Activated CD8-positive, alpha-beta memory T cell treated with anti-CD3 and anti-CD28 coated beads, Interleukin-2, amount 10 ng/mL, durations not matched to agents 7 days and 5 days (primary cell): ENCODE data around the gene FDPS. TPM values are rescaled to one million over a fixed set of nuclear protein-coding genes. Genes with fewer than 3 reads are reported as not detected.
"Not testable (repeated sequence)": the region's sequence is repeated elsewhere in the genome, so short reads cannot be mapped to it uniquely, and the experiment has no call there.

Experiments used
- ATAC-seq: fragments of 150-1000 bp; cut with Tn5 transposase; one replicate; pipeline ENCODE4 v1.10.0; 2021; ENCODE audit warnings: moderate library complexity
- CTCF ChIA-PET: fragments of 350-600 bp; sonication (Branson Sonifier 250); formaldehyde crosslinking; loops from one replicate; lab custom pipeline; 2021; ENCODE audit warnings: antibody characterized with exemption; lab: Charles Lee
- DNase-seq: peaks from one replicate; pipeline ENCODE4 v3.0.0-alpha.2; 2020
- H3K27ac Mint-ChIP-seq: one replicate; pipeline ENCODE4 v1.8.0; 2021; ENCODE audit warnings: mild to moderate bottlenecking, mixed read lengths
- H3K27me3 Mint-ChIP-seq: one replicate; pipeline ENCODE4 v1.8.0; 2021; ENCODE audit warnings: mixed read lengths
- H3K36me3 Mint-ChIP-seq: one replicate; pipeline ENCODE4 v1.8.0; 2021; ENCODE audit warnings: mild to moderate bottlenecking, mixed read lengths
- H3K4me1 Mint-ChIP-seq: one replicate; pipeline ENCODE4 v1.8.0; 2021; ENCODE audit warnings: mixed read lengths
- H3K4me3 Mint-ChIP-seq: one replicate; pipeline ENCODE4 v1.8.0; 2021; ENCODE audit warnings: mild to moderate bottlenecking, moderate library complexity, mixed read lengths
- H3K9me3 Mint-ChIP-seq: one replicate; pipeline ENCODE4 v1.8.0; 2022; ENCODE audit warnings: low read depth, mixed read lengths
- total RNA-seq, 2 experiments: library from RNA; stranded (reverse); gene quantifications; one replicate each; pipeline ENCODE4 v1.2.3, GENCODE V29; 2021

The FDPS gene
- total RNA-seq, 2 experiments from 2014 or later, result 329 to 406 TPM

DNA sequence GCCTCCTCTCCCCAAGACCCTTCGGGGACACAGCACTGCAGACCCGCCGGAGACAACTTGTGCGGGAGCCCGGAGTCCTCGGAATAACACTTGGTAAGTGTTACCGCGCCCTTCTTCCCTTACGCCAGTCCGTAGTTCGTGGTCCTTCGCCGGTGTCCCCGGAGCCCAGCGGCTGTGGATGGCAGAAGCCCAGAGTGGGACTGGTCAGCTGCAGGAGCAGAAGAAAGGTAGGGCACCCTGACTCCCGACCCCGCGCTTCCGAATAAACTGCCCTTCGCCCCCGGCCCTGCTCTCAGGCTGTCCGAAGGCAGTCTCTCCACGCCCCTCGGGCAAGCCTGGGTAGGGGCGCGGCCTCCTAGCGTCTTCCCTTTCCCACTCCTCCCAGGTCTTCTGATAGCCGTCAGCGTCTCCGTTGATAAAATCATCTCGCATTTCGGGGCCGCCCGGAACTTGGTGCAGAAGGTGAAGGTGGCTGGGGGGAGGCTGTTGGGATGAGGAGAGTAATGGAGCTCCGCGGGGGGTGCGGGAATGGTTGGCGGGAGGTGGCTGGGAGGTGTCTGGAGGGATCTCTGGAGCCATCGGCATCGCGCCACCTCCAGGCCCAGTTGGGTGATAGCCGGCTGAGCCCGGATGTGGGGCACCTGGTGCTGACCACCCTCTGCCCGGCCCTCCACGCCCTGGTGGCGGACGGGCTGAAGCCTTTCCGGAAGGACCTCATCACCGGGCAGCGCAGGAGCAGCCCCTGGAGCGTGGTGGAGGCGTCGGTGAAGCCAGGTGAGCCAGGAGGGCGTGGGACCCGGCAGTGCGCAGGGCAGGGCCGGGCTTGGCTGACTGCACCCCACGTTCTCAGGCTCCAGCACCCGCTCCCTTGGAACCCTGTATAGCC, 16.3 kb downstream of the FDPS start:
- H3K27me3 Mint-ChIP-seq, result no peaks in the 10 kb centered on the region
- H3K4me3 Mint-ChIP-seq, result peak overlapping the region; percentile 85
- H3K9me3 Mint-ChIP-seq, result no peaks in the 10 kb centered on the region
- peak overlapping the region; percentile 78 for H3K27ac Mint-ChIP-seq
- H3K4me1 Mint-ChIP-seq, result peaks cover 40% of the 10 kb centered on the region
- peaks cover 7% of the 10 kb centered on the region for H3K36me3 Mint-ChIP-seq
- DNase-seq (peak; percentile 50), ATAC-seq (no peak)
- CTCF ChIA-PET, result interaction anchor here (1.2 to 9.0 kb wide), 9 partner anchors 15 to 118 kb away, joined by 4 to 160 read pairs (median 24); partner anchors contain the start of genes CLK2 and FDPS

GRCh38 chr1:155325603-155325893, 16.9 kb downstream of the FDPS start:
- DNase-seq (no peak), ATAC-seq (no peak)
- Mint-ChIP-seq H3K4me3 (peak overlapping the region; percentile 39), H3K27ac (peak overlapping the region; percentile 50), H3K9me3 (no peaks in the 10 kb centered on the region), H3K27me3 (no peaks in the 10 kb centered on the region), H3K4me1 (peaks cover 39% of the 10 kb centered on the region), H3K36me3 (peaks cover 8% of the 10 kb centered on the region)
- CTCF ChIA-PET, result interaction anchor here (4.4 to 7.1 kb wide), 2 partner anchors 47 to 74 kb away, joined by 26 to 160 read pairs; no protein-coding TSS in a partner anchor

DNA sequence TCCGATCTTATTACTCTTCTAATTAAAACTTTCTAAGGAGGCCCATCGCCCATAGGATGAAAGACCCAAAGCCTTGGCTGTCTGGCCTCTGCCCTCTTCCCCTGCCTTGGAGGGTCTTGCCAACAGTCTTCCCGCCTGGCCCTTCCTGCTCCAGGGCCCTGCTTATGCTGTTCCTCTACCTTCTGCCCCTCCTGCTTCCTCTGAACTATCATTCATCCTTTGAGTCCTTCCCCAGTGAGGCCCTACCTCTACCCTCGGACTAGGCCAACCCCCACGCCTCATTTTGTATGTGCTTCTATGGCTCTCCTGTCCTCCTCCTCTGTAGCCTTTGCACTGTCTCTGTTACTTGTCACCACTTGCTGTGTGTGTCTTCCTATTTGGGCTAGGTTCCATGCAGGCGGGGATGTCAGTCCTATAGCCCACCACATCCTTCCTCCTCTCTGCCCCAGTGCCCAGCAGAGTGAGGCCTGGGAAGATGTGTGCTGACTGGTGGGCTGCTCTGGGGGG, 17.4 kb downstream of the FDPS start:
- no peak for ATAC-seq
- H3K4me3 Mint-ChIP-seq, result peak overlapping the region; percentile 39
- DNase-seq, result no peak
- CTCF ChIA-PET, result interaction anchor here (7.1 kb wide), 1 partner anchor 75 kb away, joined by 160 read pairs; no protein-coding TSS in a partner anchor
- peak overlapping the region; percentile 50 for H3K27ac Mint-ChIP-seq
- H3K9me3 Mint-ChIP-seq, result no peaks in the 10 kb centered on the region
- no peaks in the 10 kb centered on the region for H3K27me3 Mint-ChIP-seq
- H3K4me1 Mint-ChIP-seq, result peaks cover 36% of the 10 kb centered on the region
- peaks cover 11% of the 10 kb centered on the region for H3K36me3 Mint-ChIP-seq

DNA sequence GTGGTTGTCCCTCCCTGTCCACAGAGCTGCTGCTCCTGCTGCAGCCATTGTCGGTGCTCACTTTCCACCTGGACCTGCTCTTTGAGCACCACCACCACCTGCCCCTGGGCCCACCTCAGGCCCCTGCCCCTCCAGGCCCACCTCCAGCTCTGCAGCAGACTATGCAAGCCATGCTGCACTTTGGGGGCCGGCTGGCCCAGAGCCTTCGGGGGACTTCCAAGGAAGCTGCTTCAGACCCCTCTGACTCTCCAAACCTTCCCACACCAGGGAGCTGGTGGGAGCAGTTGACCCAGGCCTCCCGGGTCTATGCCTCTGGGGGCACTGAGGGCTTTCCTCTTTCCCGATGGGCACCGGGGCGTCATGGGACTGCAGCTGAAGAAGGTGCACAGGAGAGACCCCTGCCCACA, 18.0 kb downstream of the FDPS start:
- no peak for ATAC-seq
- Mint-ChIP-seq H3K27ac (no peak overlapping the region), H3K27me3 (no peaks in the 10 kb centered on the region), H3K4me1 (peaks cover 32% of the 10 kb centered on the region), H3K4me3 (no peak overlapping the region), H3K9me3 (no peaks in the 10 kb centered on the region), H3K36me3 (peaks cover 15% of the 10 kb centered on the region)
- CTCF ChIA-PET, result no interaction called here
- DNase-seq, result no peak

DNA sequence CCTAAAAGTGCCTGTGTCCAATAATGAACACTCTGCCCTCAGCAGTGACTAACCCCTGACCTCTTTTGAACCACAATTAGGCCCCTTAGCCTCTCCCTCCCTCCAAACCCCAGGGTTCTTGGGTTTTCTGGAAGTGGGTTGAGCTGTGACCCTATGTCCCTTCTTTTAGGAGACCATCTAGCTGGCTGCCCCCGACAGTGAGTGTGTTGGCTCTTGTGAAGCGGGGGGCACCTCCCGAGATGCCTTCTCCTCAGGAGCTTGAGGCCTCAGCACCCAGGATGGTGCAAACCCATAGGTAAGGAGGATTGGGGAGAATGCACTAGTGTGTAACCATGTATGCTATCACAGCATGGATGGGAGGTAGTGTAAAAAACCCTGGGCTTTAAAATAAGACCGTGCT, 19.3 kb downstream of the FDPS start:
- Mint-ChIP-seq H3K27ac (peak overlapping the region; percentile 18), H3K4me1 (peaks cover 22% of the 10 kb centered on the region), H3K27me3 (no peaks in the 10 kb centered on the region), H3K9me3 (no peaks in the 10 kb centered on the region), H3K36me3 (peaks cover 15% of the 10 kb centered on the region), H3K4me3 (no peak overlapping the region)
- DNase-seq (no peak), ATAC-seq (no peak)
- CTCF ChIA-PET, result interaction anchor here (0.7 to 2.3 kb wide), 2 partner anchors 11 to 77 kb away, joined by 3 to 7 read pairs; no protein-coding TSS in a partner anchor

- DNase-seq, H3K9me3 Mint-ChIP-seq, ATAC-seq, H3K27me3 Mint-ChIP-seq, H3K4me3 Mint-ChIP-seq, H3K27ac Mint-ChIP-seq: not testable (repeated sequence)
- Mint-ChIP-seq H3K4me1 (peaks cover 22% of the 10 kb centered on the region), H3K36me3 (peaks cover 20% of the 10 kb centered on the region)
- CTCF ChIA-PET, result interaction anchor here (0.6 to 2.3 kb wide), 2 partner anchors 78 to 208 kb away, joined by 3 to 7 read pairs; no protein-coding TSS in a partner anchor
Measured at GRCh38 chr1:155328856-155329255, 20.2 kb downstream of the FDPS start.

DNA sequence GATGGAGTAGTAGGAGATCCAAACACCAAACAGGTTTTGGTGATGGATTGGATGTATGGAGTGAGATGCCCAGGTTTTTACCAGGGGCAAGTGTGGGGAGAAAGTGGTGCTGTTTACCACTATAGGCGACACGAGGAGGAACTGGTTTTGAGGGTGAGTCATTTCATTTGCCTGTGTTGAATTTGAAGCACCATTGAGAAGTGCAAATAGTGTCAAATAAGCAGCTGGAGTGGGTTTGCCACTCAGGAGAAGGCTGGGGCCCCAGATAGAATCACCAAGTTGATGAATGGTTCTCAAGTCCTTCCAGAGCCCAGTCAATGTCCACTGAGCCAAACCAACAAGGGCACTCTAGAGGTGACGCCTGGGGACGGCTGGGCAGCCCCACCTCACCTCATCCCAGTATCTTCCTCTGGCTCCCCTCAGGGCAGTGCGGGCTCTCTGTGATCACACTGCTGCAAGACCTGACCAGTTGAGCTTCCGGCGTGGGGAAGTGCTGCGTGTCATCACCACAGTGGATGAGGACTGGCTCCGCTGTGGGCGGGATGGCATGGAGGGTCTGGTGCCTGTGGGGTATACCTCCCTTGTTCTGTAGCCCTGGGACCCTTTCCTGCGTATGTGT, 21.4 kb downstream of the FDPS start:
- DNase-seq (no peak), ATAC-seq (no peak)
- H3K27me3 Mint-ChIP-seq, result no peaks in the 10 kb centered on the region
- H3K9me3 Mint-ChIP-seq, result no peaks in the 10 kb centered on the region
- H3K27ac Mint-ChIP-seq, result peak overlapping the region; percentile 43
- peaks cover 23% of the 10 kb centered on the region for H3K36me3 Mint-ChIP-seq
- CTCF ChIA-PET, result no interaction called here
- no peak overlapping the region for H3K4me3 Mint-ChIP-seq
- peaks cover 21% of the 10 kb centered on the region for H3K4me1 Mint-ChIP-seq

- Mint-ChIP-seq H3K27me3 (no peaks in the 10 kb centered on the region), H3K9me3 (no peaks in the 10 kb centered on the region), H3K4me1 (peaks cover 7% of the 10 kb centered on the region), H3K36me3 (peaks cover 50% of the 10 kb centered on the region), H3K4me3 (no peak overlapping the region), H3K27ac (no peak overlapping the region)
- ATAC-seq (no peak), DNase-seq (no peak)
- CTCF ChIA-PET, result no interaction called here
Measured at GRCh38 chr1:155334962-155335361, 26.3 kb downstream of the FDPS start.

- no peak for DNase-seq
- no peaks in the 10 kb centered on the region for H3K9me3 Mint-ChIP-seq
- H3K4me3 Mint-ChIP-seq, result no peak overlapping the region
- ATAC-seq, result no peak
- H3K27me3 Mint-ChIP-seq, result no peaks in the 10 kb centered on the region
- no peaks in the 10 kb centered on the region for H3K4me1 Mint-ChIP-seq
- H3K36me3 Mint-ChIP-seq, result peaks cover 56% of the 10 kb centered on the region
- CTCF ChIA-PET, result interaction anchor here (0.5 to 1.6 kb wide), 3 partner anchors 16 to 89 kb away, joined by 3 to 7 read pairs (median 5); no protein-coding TSS in a partner anchor
- no peak overlapping the region for H3K27ac Mint-ChIP-seq
Measured at GRCh38 chr1:155339515-155340097, 30.9 kb downstream of the FDPS start.

- no peak for ATAC-seq
- no peak overlapping the region for H3K4me3 Mint-ChIP-seq
- no peak for DNase-seq
- no peaks in the 10 kb centered on the region for H3K4me1 Mint-ChIP-seq
- H3K9me3 Mint-ChIP-seq, result no peaks in the 10 kb centered on the region
- CTCF ChIA-PET, result interaction anchor here (0.7 to 2.0 kb wide), 5 partner anchors 18 to 854 kb away, joined by 3 to 9 read pairs (median 4); no protein-coding TSS in a partner anchor
- peaks cover 54% of the 10 kb centered on the region for H3K36me3 Mint-ChIP-seq
- no peaks in the 10 kb centered on the region for H3K27me3 Mint-ChIP-seq
- H3K27ac Mint-ChIP-seq, result no peak overlapping the region
Measured at GRCh38 chr1:155342842-155343241, 34.2 kb downstream of the FDPS start.

GRCh38 chr1:155352631-155353030, 44.0 kb downstream of the FDPS start:
- Mint-ChIP-seq H3K36me3 (peaks cover 52% of the 10 kb centered on the region), H3K27me3 (no peaks in the 10 kb centered on the region), H3K4me1 (no peaks in the 10 kb centered on the region), H3K27ac (peak overlapping the region; percentile 15), H3K4me3 (no peak overlapping the region), H3K9me3 (no peaks in the 10 kb centered on the region)
- DNase-seq (no peak), ATAC-seq (no peak)
- CTCF ChIA-PET, result interaction anchor here (0.6 to 1.4 kb wide), 2 partner anchors 21 to 102 kb away, joined by 4 read pairs; no protein-coding TSS in a partner anchor

DNA sequence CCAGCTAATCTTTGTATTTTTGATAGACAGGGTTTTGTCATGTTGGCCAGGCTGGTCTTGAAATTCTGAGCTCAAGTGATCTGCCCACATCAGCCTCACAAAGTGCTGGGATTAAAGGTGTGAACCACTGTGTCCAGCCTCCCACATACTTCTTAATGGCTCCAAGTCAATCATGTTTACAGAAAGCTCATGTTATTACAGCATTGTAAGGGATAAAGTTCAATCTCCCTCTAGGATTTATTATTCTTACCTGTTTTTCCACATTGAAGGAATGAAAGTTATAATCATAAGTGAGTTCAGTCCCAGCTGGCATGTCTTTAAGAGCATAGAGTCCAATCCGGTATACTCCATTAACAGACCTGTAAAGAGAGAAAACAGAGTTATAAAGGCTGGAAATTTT, 51.4 kb downstream of the FDPS start:
- no peaks in the 10 kb centered on the region for H3K4me1 Mint-ChIP-seq
- no peak overlapping the region for H3K4me3 Mint-ChIP-seq
- ATAC-seq (no peak), DNase-seq (no peak)
- H3K27ac Mint-ChIP-seq, result no peak overlapping the region
- CTCF ChIA-PET, result interaction anchor here (1.7 kb wide), 1 partner anchor 36 kb away, joined by 4 read pairs; no protein-coding TSS in a partner anchor
- H3K9me3 Mint-ChIP-seq, result no peaks in the 10 kb centered on the region
- H3K36me3 Mint-ChIP-seq, result peaks cover 32% of the 10 kb centered on the region
- no peaks in the 10 kb centered on the region for H3K27me3 Mint-ChIP-seq
